Thoracic aorta (tissue), 2 donors: ENCODE results near the gene H6PD. TPM values are rescaled to one million over a fixed set of nuclear protein-coding genes. Genes with fewer than 3 reads are reported as not detected.
"Not testable (repeated sequence)": the region's sequence is repeated elsewhere in the genome, so short reads cannot be mapped to it uniquely, and the experiment has no call there.

ENCODE experiments used
- ATAC-seq: fragments of 150-250 bp; one replicate; pipeline ENCODE4 v1.8.0; 2017; ENCODE audit warnings: low read depth; ENCODE audit not compliant: insufficient number of reproducible peaks, low FRiP score
- DNase-seq: peaks from one replicate; pipeline ENCODE4 v3.0.0-alpha.2; 2020; ENCODE audit warnings: low spot score
- H3K27ac ChIP-seq, 2 donors: fragments of 200-600 bp; sonication (generic); 1 replicate in 1 of 2; 2 replicates in 1 of 2; pipeline ENCODE4 v1.5.1; 2016; ENCODE audit warnings: mild to moderate bottlenecking in 2 of 2, moderate library complexity in 2 of 2
- H3K27me3 ChIP-seq: fragments of 200-600 bp; sonication (generic); replicated peaks from 2 replicates; pipeline ENCODE4 v1.6.0; 2016; ENCODE audit warnings: mild to moderate bottlenecking; ENCODE audit not compliant: insufficient read depth
- H3K36me3 ChIP-seq: fragments of 200-600 bp; sonication (generic); one replicate; pipeline ENCODE4 v1.5.1; 2016
- H3K4me1 ChIP-seq, 2 donors: fragments of 200-600 bp; sonication (generic); 1 replicate in 1 of 2; 2 replicates in 1 of 2; pipeline versions ENCODE4 v1.5.1 to v1.6.0; 2016; ENCODE audit warnings: low read depth in 2 of 2, mild to moderate bottlenecking in 1 of 2; ENCODE audit not compliant: control insufficient read depth in 1 of 2
- H3K4me3 ChIP-seq: fragments of 200-600 bp; sonication (generic); 2 replicates; pipeline ENCODE4 v1.5.1; 2016; ENCODE audit warnings: mild to moderate bottlenecking
- H3K9me3 ChIP-seq: fragments of 200-600 bp; sonication (generic); 2 replicates; pipeline ENCODE4 v1.5.1; 2016
- CTCF ChIP-seq: fragments of 200-600 bp; sonication (generic); IDR thresholded peaks from one replicate; pipeline ENCODE4 v1.5.1; 2019; ENCODE audit warnings: antibody characterized with exemption
- total RNA-seq, 2 donors: library from RNA; depleted of rRNA; stranded (reverse); fragments of >200 nt; gene quantifications; one replicate each; pipeline versions ENCODE4 v1.1.0 to v1.2.3, GENCODE V29; 2016

H6PD gene
- total RNA-seq, 2 donors from 2014 or later, result 57.8 to 80.6 TPM

DNA sequence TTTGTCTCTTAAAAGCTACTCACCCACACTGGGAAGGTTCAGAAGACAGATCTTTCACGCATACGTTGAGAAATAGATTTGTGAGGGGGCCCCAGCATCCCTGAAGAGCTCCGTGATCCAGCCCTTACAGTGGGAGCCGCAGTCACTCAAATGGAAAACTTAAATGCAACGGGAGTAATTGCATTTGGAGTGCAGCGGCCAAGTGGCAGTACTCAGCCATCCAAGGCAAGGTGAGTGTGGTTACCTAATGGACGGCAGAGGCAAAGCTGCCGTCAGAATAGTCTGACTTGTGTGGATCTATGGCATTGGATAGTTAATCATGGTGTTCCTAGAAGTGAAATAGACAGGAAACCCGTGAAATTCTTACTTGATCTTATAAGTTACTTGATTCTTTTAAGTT, 63.3 kb downstream of the H6PD start:
- no peaks in the 10 kb centered on the region for H3K27me3 ChIP-seq
- no peak for TF ChIP-seq CTCF
- no peak for DNase-seq
- peak overlapping the region in 1 of 2 donors; percentile 43 for H3K27ac ChIP-seq
- H3K36me3 ChIP-seq, result no peaks in the 10 kb centered on the region
- H3K9me3 ChIP-seq, result no peaks in the 10 kb centered on the region
- peaks cover 34 to 78% of the 10 kb centered on the region in 2 donors for H3K4me1 ChIP-seq
- H3K4me3 ChIP-seq, result no peak overlapping the region
- ATAC-seq, result no peak

GRCh38 chr1:9298282-9298681, 63.7 kb downstream of the H6PD start:
- no peak for DNase-seq
- Histone ChIP-seq H3K27me3 (no peaks in the 10 kb centered on the region), H3K4me3 (no peak overlapping the region), H3K36me3 (no peaks in the 10 kb centered on the region), H3K27ac (peak overlapping the region in 1 of 2 donors; percentile 2), H3K9me3 (no peaks in the 10 kb centered on the region), H3K4me1 (peaks cover 35 to 82% of the 10 kb centered on the region in 2 donors)
- ATAC-seq, result no peak
- TF ChIP-seq CTCF, result no peak

- not testable (repeated sequence) for H3K36me3 ChIP-seq, ATAC-seq, H3K27me3 ChIP-seq, H3K9me3 ChIP-seq, H3K4me3 ChIP-seq, DNase-seq
- peaks cover 47 to 95% of the 10 kb centered on the region in 2 donors for H3K4me1 ChIP-seq
- peak overlapping the region in 1 of 2 donors; percentile 73 for H3K27ac ChIP-seq
Observed at GRCh38 chr1:9299571-9300541, 65.3 kb downstream of the H6PD start.

- Histone ChIP-seq H3K27me3 (no peaks in the 10 kb centered on the region), H3K4me3 (no peak overlapping the region), H3K9me3 (no peaks in the 10 kb centered on the region), H3K4me1 (peaks cover 54 to 97% of the 10 kb centered on the region in 2 donors), H3K27ac (peak overlapping the region in 1 of 2 donors; percentile 73), H3K36me3 (no peaks in the 10 kb centered on the region)
- no peak for TF ChIP-seq CTCF
- DNase-seq (no peak), ATAC-seq (no peak)
Observed at GRCh38 chr1:9300573-9300972, 66.0 kb downstream of the H6PD start.

DNA sequence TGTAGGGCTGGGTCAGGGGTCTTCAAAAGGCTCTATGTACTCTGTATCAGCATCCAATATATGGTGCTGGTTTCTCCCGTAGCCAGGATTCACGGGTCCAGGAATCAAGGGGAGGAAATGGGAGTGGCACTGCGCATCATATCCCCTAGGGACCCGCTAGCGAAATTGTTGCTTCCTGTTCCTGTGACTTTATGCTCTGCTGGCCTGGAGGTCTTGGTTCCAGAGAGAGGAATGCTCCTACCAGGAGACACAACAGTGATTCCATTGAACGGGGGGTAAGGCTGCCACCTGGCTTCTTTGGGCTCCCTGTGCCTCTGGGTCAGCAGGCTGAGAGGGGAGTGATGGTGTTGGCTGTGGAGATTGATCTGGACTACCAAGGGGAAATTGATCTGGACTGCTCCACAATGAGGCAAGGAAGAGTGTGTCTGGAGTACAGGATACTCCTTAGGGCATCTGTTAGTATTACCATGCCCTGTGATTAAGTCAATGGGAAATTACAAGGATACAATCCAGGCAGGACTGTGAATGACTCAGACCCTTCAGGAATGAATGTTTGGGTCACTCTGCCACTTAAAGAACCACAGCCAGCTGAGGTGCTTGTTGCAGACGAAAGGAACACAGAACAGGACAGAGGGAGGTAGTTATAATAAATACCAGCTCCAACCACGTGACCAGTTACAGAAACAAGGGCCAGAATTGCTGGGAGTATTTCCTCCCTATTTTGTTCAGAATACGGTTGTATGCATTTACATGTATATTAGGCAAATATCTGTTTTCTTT, 68.4 kb downstream of the H6PD start:
- no peak for DNase-seq
- TF ChIP-seq CTCF, result no peak
- peak overlapping the region; percentile 10 for H3K4me3 ChIP-seq
- H3K9me3 ChIP-seq, result no peaks in the 10 kb centered on the region
- H3K4me1 ChIP-seq, result peaks cover 41 to 93% of the 10 kb centered on the region in 2 donors
- no peaks in the 10 kb centered on the region for H3K27me3 ChIP-seq
- peak; percentile 77 for ATAC-seq
- H3K36me3 ChIP-seq, result no peaks in the 10 kb centered on the region
- H3K27ac ChIP-seq, result peak overlapping the region; percentile 60 to 73
